Measurements from ENCODE around the gene LRMDA. TPM values are rescaled to one million over a fixed set of nuclear protein-coding genes. Genes with fewer than 3 reads are reported as not detected.

The LRMDA gene
- total RNA-seq, 1 experiment from 2014 or later: 4.8 TPM

- intact Hi-C loops (cut with micrococcal nuclease): no loop called here
- ChIA-PET POLR2A (no interaction called here), CTCF (no interaction called here), RAD21 (ENCODE audit: low non-redundant PET in 1 of 2, low total read pairs in 2 of 2, uncharacterized antibody in 2 of 2, unreplicated experiment in 2 of 2) (no interaction called here)
- ATAC-seq (no peak), DNase-seq (ENCODE audit: low read depth, low spot score) (no peak)
- H3K4me3 ChIP-seq (replicated peaks in 1 of 2; ENCODE audit: low read depth in 1 of 2, low read length in 2 of 2): no peak overlapping the region
- H3K9me2 ChIP-seq (ENCODE audit: insufficient read depth): no peaks in the 10 kb centered on the region
- TF ChIP-seq EZH2 (IDR thresholded peaks at IDR 0.05) (no peak), JUND (IDR thresholded peaks at IDR 0.05) (no peak), EZH2phosphoT487 (IDR thresholded peaks at IDR 0.05; ENCODE audit: borderline replicate concordance) (no peak), RAD21 (IDR thresholded peaks at IDR 0.05; ENCODE audit: low read depth) (no peak), FOSL1 (IDR thresholded peaks at IDR 0.05; ENCODE audit: low read depth) (no peak), SRF (IDR thresholded peaks at IDR 0.05; ENCODE audit: low read depth) (no peak)
- no peak overlapping the region for H3K9ac ChIP-seq (ENCODE audit: low read length)
- no peaks in the 10 kb centered on the region for H4K20me1 ChIP-seq (ENCODE audit: insufficient read depth)
- H3K79me2 ChIP-seq (ENCODE audit: insufficient read depth, low read length): no peaks in the 10 kb centered on the region
- no peaks in the 10 kb centered on the region for H3K36me3 ChIP-seq (ENCODE audit: control insufficient read depth in 1 of 2, insufficient read depth in 2 of 2, low read length in 2 of 2)
- no peaks in the 10 kb centered on the region for H3K9me3 ChIP-seq (ENCODE audit: control insufficient read depth in 1 of 2, insufficient read depth in 1 of 2, low read depth in 1 of 2, low read length in 2 of 2)
- no peak overlapping the region for H3K27ac ChIP-seq (ENCODE audit: low read depth, low read length)
- no peak overlapping the region for H2AFZ ChIP-seq (ENCODE audit: low read depth, low read length, poor library complexity, severe bottlenecking)
- no peaks in the 10 kb centered on the region for H3K4me1 ChIP-seq (ENCODE audit: control insufficient read depth in 1 of 2, insufficient read depth in 2 of 2, low read length in 2 of 2)
- no TSS peak for BruUV-seq (replicated peaks)
- peaks cover 39% of the 10 kb centered on the region for H3K27me3 ChIP-seq (ENCODE audit: insufficient read depth, low read length)
- H3K4me2 ChIP-seq (ENCODE audit: low read length): no peak overlapping the region
Observed at GRCh38 chr10:75782463-75783248, 351.2 kb downstream of the LRMDA start.

DNA sequence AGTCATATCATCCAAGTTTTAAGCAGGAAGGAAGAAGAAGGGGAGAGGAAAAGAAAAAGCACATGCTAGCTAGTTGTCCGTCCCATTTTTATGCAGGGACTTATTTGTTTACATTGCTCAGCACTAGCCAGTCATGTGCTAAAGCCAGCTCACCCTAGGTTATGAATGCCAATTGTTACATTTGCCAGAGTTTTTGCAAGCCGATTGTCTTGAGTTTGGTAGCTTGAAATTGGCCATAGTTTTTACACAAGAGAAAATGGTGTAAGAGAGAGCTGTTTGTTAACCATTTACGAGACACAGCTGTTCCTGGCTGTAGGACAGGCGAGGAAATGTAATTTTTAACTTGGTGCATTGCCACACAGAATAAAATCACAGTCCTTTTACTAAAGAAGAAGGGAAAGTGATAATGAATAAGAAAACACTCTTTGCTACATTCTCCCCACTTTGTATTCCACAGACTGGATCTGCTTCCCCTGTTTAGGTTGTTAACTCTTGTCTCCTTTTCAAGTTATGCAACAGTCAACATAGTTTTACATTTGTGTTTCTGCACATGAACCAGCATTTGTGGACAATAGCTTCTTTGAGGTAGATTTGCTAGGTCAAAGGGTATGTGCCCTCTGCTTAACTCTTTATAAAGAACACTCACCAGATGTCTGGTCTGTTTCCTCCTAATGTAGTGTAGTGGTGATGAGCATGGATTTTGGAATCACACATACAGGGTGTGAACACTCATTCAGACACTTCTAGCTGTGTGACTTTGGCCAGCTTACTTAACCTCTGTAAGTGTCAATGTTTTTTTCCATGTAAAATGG, 357.2 kb downstream of the LRMDA start:
- Histone ChIP-seq H3K9me2 (ENCODE audit: insufficient read depth) (no peaks in the 10 kb centered on the region), H4K20me1 (ENCODE audit: insufficient read depth) (no peaks in the 10 kb centered on the region), H2AFZ (ENCODE audit: low read depth, low read length, poor library complexity, severe bottlenecking) (no peak overlapping the region), H3K9me3 (ENCODE audit: control insufficient read depth in 1 of 2, insufficient read depth in 1 of 2, low read depth in 1 of 2, low read length in 2 of 2) (no peaks in the 10 kb centered on the region), H3K4me3 (replicated peaks in 1 of 2; ENCODE audit: low read depth in 1 of 2, low read length in 2 of 2) (no peak overlapping the region), H3K27ac (ENCODE audit: low read depth, low read length) (no peak overlapping the region), H3K79me2 (ENCODE audit: insufficient read depth, low read length) (no peaks in the 10 kb centered on the region), H3K27me3 (ENCODE audit: insufficient read depth, low read length) (0 out of 2 replicates have a peak, but pooled peaks cover 3% of the 10 kb centered on the region), H3K9ac (ENCODE audit: low read length) (no peak overlapping the region), H3K4me1 (ENCODE audit: control insufficient read depth in 1 of 2, insufficient read depth in 2 of 2, low read length in 2 of 2) (no peaks in the 10 kb centered on the region), H3K4me2 (ENCODE audit: low read length) (no peak overlapping the region), H3K36me3 (ENCODE audit: control insufficient read depth in 1 of 2, insufficient read depth in 2 of 2, low read length in 2 of 2) (no peaks in the 10 kb centered on the region)
- ATAC-seq: no peak
- ChIA-PET RAD21 (ENCODE audit: low non-redundant PET in 1 of 2, low total read pairs in 2 of 2, uncharacterized antibody in 2 of 2, unreplicated experiment in 2 of 2) (no interaction called here), POLR2A (no interaction called here), CTCF (no interaction called here)
- intact Hi-C loops (cut with micrococcal nuclease): no loop called here
- no TSS peak for BruUV-seq (replicated peaks)
- no peak for DNase-seq (ENCODE audit: low read depth, low spot score)
- TF ChIP-seq YY1 (IDR thresholded peaks at IDR 0.05; ENCODE audit: extremely low read depth, insufficient replicate concordance, low read depth, low read length) (no peak), ZFX (IDR thresholded peaks at IDR 0.05) (no peak), ATF3 (IDR thresholded peaks at IDR 0.05) (no peak), CEBPB (IDR thresholded peaks at IDR 0.05; ENCODE audit: low read depth) (no peak), ZNF274 (IDR thresholded peaks at IDR 0.05; ENCODE audit: low read depth, low read length) (no peak), RAD21 (IDR thresholded peaks at IDR 0.05; ENCODE audit: low read depth) (no peak), EGR1 (IDR thresholded peaks at IDR 0.05; ENCODE audit: low read depth) (no peak), SIN3A (IDR thresholded peaks at IDR 0.05; ENCODE audit: low read depth) (no peak), SRF (IDR thresholded peaks at IDR 0.05; ENCODE audit: low read depth) (no peak), TCF7L2 (IDR thresholded peaks at IDR 0.05; ENCODE audit: borderline replicate concordance, extremely low read depth, insufficient read depth, insufficient read length) (no peak), ELF1 (IDR thresholded peaks at IDR 0.05; ENCODE audit: borderline replicate concordance, low read depth) (no peak)
- TF ChIP-seq, protein P1, sequence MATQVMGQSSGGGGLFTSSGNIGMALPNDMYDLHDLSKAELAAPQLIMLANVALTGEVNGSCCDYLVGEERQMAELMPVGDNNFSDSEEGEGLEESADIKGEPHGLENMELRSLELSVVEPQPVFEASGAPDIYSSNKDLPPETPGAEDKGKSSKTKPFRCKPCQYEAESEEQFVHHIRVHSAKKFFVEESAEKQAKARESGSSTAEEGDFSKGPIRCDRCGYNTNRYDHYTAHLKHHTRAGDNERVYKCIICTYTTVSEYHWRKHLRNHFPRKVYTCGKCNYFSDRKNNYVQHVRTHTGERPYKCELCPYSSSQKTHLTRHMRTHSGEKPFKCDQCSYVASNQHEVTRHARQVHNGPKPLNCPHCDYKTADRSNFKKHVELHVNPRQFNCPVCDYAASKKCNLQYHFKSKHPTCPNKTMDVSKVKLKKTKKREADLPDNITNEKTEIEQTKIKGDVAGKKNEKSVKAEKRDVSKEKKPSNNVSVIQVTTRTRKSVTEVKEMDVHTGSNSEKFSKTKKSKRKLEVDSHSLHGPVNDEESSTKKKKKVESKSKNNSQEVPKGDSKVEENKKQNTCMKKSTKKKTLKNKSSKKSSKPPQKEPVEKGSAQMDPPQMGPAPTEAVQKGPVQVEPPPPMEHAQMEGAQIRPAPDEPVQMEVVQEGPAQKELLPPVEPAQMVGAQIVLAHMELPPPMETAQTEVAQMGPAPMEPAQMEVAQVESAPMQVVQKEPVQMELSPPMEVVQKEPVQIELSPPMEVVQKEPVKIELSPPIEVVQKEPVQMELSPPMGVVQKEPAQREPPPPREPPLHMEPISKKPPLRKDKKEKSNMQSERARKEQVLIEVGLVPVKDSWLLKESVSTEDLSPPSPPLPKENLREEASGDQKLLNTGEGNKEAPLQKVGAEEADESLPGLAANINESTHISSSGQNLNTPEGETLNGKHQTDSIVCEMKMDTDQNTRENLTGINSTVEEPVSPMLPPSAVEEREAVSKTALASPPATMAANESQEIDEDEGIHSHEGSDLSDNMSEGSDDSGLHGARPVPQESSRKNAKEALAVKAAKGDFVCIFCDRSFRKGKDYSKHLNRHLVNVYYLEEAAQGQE (IDR thresholded peaks at IDR 0.05; ENCODE audit: low read depth): no peak

All from HCT116 (cell line).